ENCODE data around the gene TPRN.

TPRN gene

DNA sequence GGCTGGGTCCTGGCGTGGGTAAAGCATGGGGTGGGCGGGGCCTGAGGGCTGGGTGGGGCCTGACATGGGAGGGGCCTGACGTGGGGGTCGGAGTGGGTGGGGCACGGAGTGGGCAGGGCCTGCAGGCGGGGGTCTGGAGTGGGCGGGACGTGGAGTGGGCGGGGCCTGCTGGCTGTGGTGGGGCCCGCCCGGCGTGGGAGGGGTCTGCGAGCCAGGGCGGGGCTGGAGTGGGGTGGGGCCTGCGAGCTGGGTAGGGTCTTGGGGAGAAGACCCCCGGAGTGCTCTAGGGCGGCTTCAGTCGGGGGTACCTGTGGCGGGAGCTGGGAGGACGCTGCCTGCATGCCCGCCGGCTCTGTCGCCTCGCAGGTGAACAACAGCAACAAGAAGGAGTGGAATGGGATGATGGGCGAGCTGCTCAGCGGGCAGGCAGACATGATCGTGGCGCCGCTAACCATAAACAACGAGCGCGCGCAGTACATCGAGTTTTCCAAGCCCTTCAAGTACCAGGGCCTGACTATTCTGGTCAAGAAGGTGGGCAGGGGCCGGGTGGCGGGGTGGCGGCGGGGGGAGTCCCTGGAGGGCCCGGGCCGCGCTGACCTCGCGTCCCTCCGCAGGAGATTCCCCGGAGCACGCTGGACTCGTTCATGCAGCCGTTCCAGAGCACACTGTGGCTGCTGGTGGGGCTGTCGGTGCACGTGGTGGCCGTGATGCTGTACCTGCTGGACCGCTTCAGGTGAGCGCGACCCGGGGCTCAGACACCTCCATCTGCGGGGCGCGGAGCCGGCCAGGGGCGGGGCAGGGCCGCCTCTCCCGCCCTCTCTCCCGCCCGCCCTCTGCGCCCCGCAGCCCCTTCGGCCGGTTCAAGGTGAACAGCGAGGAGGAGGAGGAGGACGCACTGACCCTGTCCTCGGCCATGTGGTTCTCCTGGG is 38.7 kb downstream of the TPRN start:
- Histone ChIP-seq H2AFZ (no peak overlapping the region), H3K27me3 (ENCODE audit: control insufficient read depth, insufficient read depth, low read length) (peaks cover 6% of the 10 kb centered on the region), H3K9ac (no peak overlapping the region), H3K4me1 (no peaks in the 10 kb centered on the region), H3K9me3 (ENCODE audit: control insufficient read depth, low read length) (no peaks in the 10 kb centered on the region), H3K27ac (no peak overlapping the region), H3K4me2 (ENCODE audit: low read length) (peak overlapping the region; percentile 26), H3K4me3 (ENCODE audit: low read depth, low read length) (peak overlapping the region; percentile 39), H3K79me2 (no peaks in the 10 kb centered on the region), H3K36me3 (ENCODE audit: control insufficient read depth, insufficient read depth, low read length) (no peaks in the 10 kb centered on the region)
- TF ChIP-seq, protein P1, sequence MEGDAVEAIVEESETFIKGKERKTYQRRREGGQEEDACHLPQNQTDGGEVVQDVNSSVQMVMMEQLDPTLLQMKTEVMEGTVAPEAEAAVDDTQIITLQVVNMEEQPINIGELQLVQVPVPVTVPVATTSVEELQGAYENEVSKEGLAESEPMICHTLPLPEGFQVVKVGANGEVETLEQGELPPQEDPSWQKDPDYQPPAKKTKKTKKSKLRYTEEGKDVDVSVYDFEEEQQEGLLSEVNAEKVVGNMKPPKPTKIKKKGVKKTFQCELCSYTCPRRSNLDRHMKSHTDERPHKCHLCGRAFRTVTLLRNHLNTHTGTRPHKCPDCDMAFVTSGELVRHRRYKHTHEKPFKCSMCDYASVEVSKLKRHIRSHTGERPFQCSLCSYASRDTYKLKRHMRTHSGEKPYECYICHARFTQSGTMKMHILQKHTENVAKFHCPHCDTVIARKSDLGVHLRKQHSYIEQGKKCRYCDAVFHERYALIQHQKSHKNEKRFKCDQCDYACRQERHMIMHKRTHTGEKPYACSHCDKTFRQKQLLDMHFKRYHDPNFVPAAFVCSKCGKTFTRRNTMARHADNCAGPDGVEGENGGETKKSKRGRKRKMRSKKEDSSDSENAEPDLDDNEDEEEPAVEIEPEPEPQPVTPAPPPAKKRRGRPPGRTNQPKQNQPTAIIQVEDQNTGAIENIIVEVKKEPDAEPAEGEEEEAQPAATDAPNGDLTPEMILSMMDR (IDR thresholded peaks at IDR 0.05), result no peak

DNA sequence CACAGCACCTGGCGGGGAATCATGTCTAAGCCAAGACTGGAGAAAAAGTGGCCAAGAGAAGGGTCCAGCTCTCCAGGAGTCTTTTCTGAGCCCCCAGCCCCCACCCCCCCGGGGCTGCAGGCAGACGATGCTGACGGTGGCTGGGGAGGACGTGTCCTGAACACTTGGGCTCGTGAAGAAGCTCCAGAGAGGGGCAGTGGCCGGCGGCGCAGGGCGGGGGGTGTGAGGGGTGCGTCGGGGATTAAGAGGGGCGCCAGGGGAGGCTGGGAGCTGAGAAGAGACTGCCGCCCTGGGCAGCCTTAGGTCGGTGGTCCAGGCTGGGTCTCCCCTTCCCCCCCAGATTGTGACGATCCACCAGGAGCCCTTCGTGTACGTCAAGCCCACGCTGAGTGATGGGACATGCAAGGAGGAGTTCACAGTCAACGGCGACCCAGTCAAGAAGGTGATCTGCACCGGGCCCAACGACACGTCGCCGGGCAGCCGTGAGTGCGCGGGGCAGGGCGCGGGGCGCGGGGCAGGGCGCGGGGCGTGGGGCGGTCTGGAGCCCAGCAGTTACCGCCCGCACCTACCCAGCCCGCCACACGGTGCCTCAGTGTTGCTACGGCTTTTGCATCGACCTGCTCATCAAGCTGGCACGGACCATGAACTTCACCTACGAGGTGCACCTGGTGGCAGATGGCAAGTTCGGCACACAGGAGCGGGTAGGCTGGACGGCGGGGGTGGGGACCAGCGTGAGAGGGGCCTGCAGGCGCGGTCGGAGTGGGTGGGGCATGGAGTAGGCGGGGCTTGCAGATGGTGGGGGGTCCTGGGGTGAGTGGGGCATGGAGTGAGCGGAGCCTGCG is 39.6 kb downstream of the TPRN start:
- H3K27me3 ChIP-seq (ENCODE audit: control insufficient read depth, insufficient read depth, low read length), result peaks cover 5% of the 10 kb centered on the region
- H3K4me3 ChIP-seq (ENCODE audit: low read depth, low read length), result no peak overlapping the region
- no peak overlapping the region for H3K27ac ChIP-seq
- H3K9ac ChIP-seq, result no peak overlapping the region
- H3K4me1 ChIP-seq, result no peaks in the 10 kb centered on the region
- no peaks in the 10 kb centered on the region for H3K9me3 ChIP-seq (ENCODE audit: control insufficient read depth, low read length)
- H3K79me2 ChIP-seq, result no peaks in the 10 kb centered on the region
- H3K36me3 ChIP-seq (ENCODE audit: control insufficient read depth, insufficient read depth, low read length), result no peaks in the 10 kb centered on the region
- no peak overlapping the region for H3K4me2 ChIP-seq (ENCODE audit: low read length)
- TF ChIP-seq, protein P1 (IDR thresholded peaks at IDR 0.05), result no peak
- no peak overlapping the region for H2AFZ ChIP-seq

DNA sequence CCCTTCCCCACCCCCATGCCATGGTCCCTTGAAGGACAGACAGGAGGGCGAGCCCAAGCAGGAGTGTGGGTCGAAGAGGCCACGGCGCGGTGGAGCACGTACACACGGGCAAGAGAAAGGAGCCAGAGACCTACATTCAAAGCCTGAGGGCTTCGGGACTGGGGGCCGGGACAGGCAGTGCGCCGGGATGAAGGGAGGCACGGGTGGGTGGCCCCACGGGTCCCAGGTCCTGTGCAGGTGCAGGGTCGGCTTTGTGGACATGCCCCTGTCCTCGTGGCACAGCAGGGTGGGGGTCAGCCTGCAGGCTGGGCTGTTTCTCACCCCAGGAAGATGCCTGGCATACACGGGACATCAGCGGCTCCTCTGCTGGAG is 40.5 kb downstream of the TPRN start:
- no peak overlapping the region for H3K9ac ChIP-seq
- TF ChIP-seq, protein P1 (IDR thresholded peaks at IDR 0.05), result no peak
- no peaks in the 10 kb centered on the region for H3K79me2 ChIP-seq
- H3K27me3 ChIP-seq (ENCODE audit: control insufficient read depth, insufficient read depth, low read length), result peaks cover 5% of the 10 kb centered on the region
- no peak overlapping the region for H3K4me2 ChIP-seq (ENCODE audit: low read length)
- no peak overlapping the region for H3K4me3 ChIP-seq (ENCODE audit: low read depth, low read length)
- H3K36me3 ChIP-seq (ENCODE audit: control insufficient read depth, insufficient read depth, low read length), result no peaks in the 10 kb centered on the region
- no peaks in the 10 kb centered on the region for H3K4me1 ChIP-seq
- no peak overlapping the region for H2AFZ ChIP-seq
- no peaks in the 10 kb centered on the region for H3K9me3 ChIP-seq (ENCODE audit: control insufficient read depth, low read length)
- no peak overlapping the region for H3K27ac ChIP-seq

DNA sequence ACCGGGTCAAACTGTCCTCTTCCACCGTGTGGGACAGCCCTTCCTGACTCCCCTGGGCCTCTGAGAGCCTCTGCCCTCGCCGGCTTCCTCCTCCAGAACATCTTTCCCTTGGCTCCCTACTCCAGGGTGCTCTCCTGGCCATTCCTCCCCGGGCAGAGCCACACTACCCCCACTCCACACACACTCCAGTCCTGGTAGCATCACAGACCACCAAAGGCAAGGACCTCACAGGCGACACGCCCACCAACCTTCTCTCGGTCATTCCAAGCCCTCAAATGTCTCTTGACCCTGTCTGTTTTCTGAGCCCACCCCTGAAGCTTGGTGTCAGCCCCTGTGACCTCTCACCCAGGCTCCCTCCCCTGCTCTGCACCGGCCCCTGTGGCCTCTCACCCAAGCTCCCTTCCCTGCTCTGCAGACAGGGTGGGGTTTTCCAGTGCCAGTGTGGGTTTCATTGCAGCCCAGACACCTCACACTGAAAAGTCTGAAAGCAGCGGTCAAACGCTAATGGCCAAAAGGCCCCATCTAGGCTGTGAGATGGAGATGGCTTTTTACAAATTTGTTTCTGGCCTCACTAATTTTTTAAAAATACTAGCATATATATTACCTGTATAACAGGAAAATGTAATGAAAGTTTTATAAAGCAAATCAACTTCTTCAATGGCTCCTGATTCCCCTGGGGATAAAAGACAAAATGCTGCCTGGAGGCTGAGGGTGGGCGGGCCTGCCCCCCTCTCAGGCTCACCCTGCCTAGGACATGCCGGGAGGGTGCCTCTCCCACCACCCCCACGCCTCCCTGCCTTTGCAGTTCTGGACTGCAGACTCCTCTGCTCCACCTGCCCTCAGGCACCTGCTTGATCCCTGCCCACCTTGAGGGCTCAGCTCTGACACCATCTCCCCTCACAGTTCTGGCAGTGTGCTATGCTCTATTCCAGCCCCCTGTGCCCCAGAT is 41.2 kb downstream of the TPRN start:
- Histone ChIP-seq H3K27ac (no peak overlapping the region), H3K27me3 (ENCODE audit: control insufficient read depth, insufficient read depth, low read length) (peaks cover 5% of the 10 kb centered on the region), H3K4me3 (ENCODE audit: low read depth, low read length) (no peak overlapping the region), H2AFZ (no peak overlapping the region), H3K9ac (no peak overlapping the region), H3K9me3 (ENCODE audit: control insufficient read depth, low read length) (no peaks in the 10 kb centered on the region), H3K4me1 (no peaks in the 10 kb centered on the region), H3K36me3 (ENCODE audit: control insufficient read depth, insufficient read depth, low read length) (no peaks in the 10 kb centered on the region), H3K4me2 (ENCODE audit: low read length) (no peak overlapping the region), H3K79me2 (no peaks in the 10 kb centered on the region)
- TF ChIP-seq, protein P1 (IDR thresholded peaks at IDR 0.05), result no peak
